ENCODE measurements around the gene SERPINB1. TPM values are rescaled to one million over a fixed set of nuclear protein-coding genes. Genes with fewer than 3 reads are reported as not detected.

SERPINB1 gene
- total and polyA plus RNA-seq, 10 of the 15 experiments (the other 5 are each of a cell fraction or from before 2014, with no cell fraction given), result 0.45 to 2.4 (median 0.83) TPM

GRCh38 chr6:2859185-2859700, 17.6 kb upstream of the SERPINB1 start (continued):
- TF ChIP-seq ZBTB40 (IDR thresholded peaks at IDR 0.05; ENCODE audit: borderline replicate concordance) (no peak), E4F1 (IDR thresholded peaks at IDR 0.05; ENCODE audit: borderline replicate concordance, partially characterized antibody) (no peak), BCL11A (IDR thresholded peaks at IDR 0.05; ENCODE audit: low read depth, low read length) (no peak), FOS (IDR thresholded peaks at IDR 0.05; ENCODE audit: borderline replicate concordance, extremely low read depth, insufficient read length) (no peak), TBL1XR1 (IDR thresholded peaks at IDR 0.05; ENCODE audit: low read depth, low read length) (no peak), BACH1 (IDR thresholded peaks at IDR 0.05; ENCODE audit: borderline replicate concordance) (no peak)
